H1 (cell line): ENCODE results near the gene SPATA31A6. TPM values are rescaled to one million over a fixed set of nuclear protein-coding genes. Genes with fewer than 3 reads are reported as not detected.
"Not testable (repeated sequence)": the region's sequence is repeated elsewhere in the genome, so short reads cannot be mapped to it uniquely, and the experiment has no call there.

Experiments
- CTCF ChIA-PET: fragments of 300-600 bp; sonication (Branson Sonifier 250); formaldehyde crosslinking; loops from one replicate; lab custom pipeline; 2021; ENCODE audit not compliant: partially characterized antibody; lab: Charles Lee
- POLR2A ChIA-PET: fragments of 300-600 bp; sonication (Branson Sonifier 250); formaldehyde crosslinking; loops from one replicate; lab custom pipeline; 2021; ENCODE audit warnings: inconsistent platforms; ENCODE audit not compliant: partially characterized antibody; lab: Charles Lee
- DNase-seq, 2 experiments: peaks; one replicate each; pipeline versions ENCODE4 v3.0.0 to v3.0.0-alpha.2; 2010 to 2022; ENCODE audit warnings: low spot score in 2 of 2, low read depth in 1 of 2, mixed read lengths in 1 of 2
- FAIRE-seq: peaks from 2 replicates; lab custom pipeline; 2011; peaks lifted over from hg19 to GRCh38; lab: Jason Lieb, UNC
- H2AFZ ChIP-seq: 2 replicates; pipeline ENCODE4 v1.8.1; 2012; ENCODE audit warnings: low read length, inconsistent platforms
- H2AK5ac ChIP-seq: 2 replicates; pipeline ENCODE4 v1.6.1; 2013; ENCODE audit warnings: low read depth, low read length
- H2BK120ac ChIP-seq: replicated peaks from 2 replicates; pipeline ENCODE3; 2013; ENCODE audit warnings: low read depth, low read length, inconsistent platforms
- H2BK12ac ChIP-seq: 2 replicates; pipeline ENCODE4 v1.6.1; 2013; ENCODE audit warnings: low read depth, low read length
- H2BK15ac ChIP-seq: 2 replicates; pipeline ENCODE4 v1.6.1; 2013; ENCODE audit warnings: low read length
- H2BK20ac ChIP-seq: 2 replicates; pipeline ENCODE4 v1.6.1; 2013; ENCODE audit warnings: low read length
- H2BK5ac ChIP-seq: 2 replicates; pipeline ENCODE4 v1.6.1; 2013; ENCODE audit warnings: low read depth, low read length
- H3K14ac ChIP-seq: 2 replicates; pipeline ENCODE4 v1.6.1; 2013; ENCODE audit warnings: inconsistent platforms; ENCODE audit not compliant: insufficient read length
- H3K18ac ChIP-seq: 2 replicates; pipeline ENCODE4 v1.6.1; 2013; ENCODE audit warnings: low read length; ENCODE audit errors: extremely low read depth
- H3K23ac ChIP-seq: 2 replicates; pipeline ENCODE4 v1.6.1; 2013; ENCODE audit warnings: inconsistent platforms; ENCODE audit not compliant: insufficient read length
- H3K23me2 ChIP-seq: 2 replicates; pipeline ENCODE4 v1.6.1; 2013; ENCODE audit warnings: low read depth, low read length
- H3K27ac ChIP-seq: 2 replicates; pipeline ENCODE4 v1.6.1; 2011; ENCODE audit warnings: low read depth, low read length, inconsistent platforms
- H3K27me3 ChIP-seq, 4 experiments: replicated peaks in 1 of 4; 1 replicate in 1 of 4; 2 replicates in 3 of 4; pipeline versions ENCODE4 v1.6.1 to v1.8.1; 2011 to 2013; ENCODE audit warnings: low read length in 3 of 4, mild to moderate bottlenecking in 3 of 4, inconsistent platforms in 2 of 4, mixed read lengths in 2 of 4, moderate library complexity in 1 of 4; ENCODE audit not compliant: control insufficient read depth in 3 of 4, insufficient read depth in 3 of 4; ENCODE audit errors: extremely low read depth in 1 of 4
- H3K36me3 ChIP-seq, 4 experiments: 2 replicates each; pipeline versions ENCODE4 v1.6.1 to v1.8.1; 2011 to 2013; ENCODE audit warnings: mild to moderate bottlenecking in 4 of 4, low read length in 3 of 4, moderate library complexity in 2 of 4, control low read depth in 1 of 4, inconsistent platforms in 1 of 4; ENCODE audit not compliant: insufficient read depth in 4 of 4, control insufficient read depth in 2 of 4
- H3K4ac ChIP-seq: replicated peaks from 2 replicates; pipeline ENCODE3; 2013; ENCODE audit warnings: low read length, low read depth, mixed read lengths, inconsistent platforms; ENCODE audit not compliant: insufficient read length
- H3K4me1 ChIP-seq, 4 experiments: replicated peaks in 1 of 4; 1 replicate in 1 of 4; 2 replicates in 3 of 4; pipeline versions ENCODE4 v1.6.1 to v1.8.1; 2011 to 2013; ENCODE audit warnings: low read length in 3 of 4, inconsistent platforms in 2 of 4, mixed read lengths in 1 of 4; ENCODE audit not compliant: insufficient read depth in 4 of 4, control insufficient read depth in 3 of 4
- H3K4me2 ChIP-seq, 2 experiments: 2 replicates each; pipeline versions ENCODE4 v1.6.1 to v1.8.1; 2011 to 2013; ENCODE audit warnings: low read depth in 2 of 2, low read length in 2 of 2, control low read depth in 1 of 2, inconsistent platforms in 1 of 2, mild to moderate bottlenecking in 1 of 2; ENCODE audit not compliant: insufficient read depth in 1 of 2
- H3K4me3 ChIP-seq, 4 experiments: fragments of 200-600, 300-600 bp in 1 of 4; sonication (generic), shearing (Covaris generic), sonication (Bioruptor Twin) in 1 of 4; 2 replicates each; pipeline versions ENCODE4 v1.5.1 to v1.8.1; 2011 to 2016; ENCODE audit warnings: low read length in 4 of 4, low read depth in 3 of 4, control low read depth in 2 of 4, inconsistent platforms in 2 of 4, mild to moderate bottlenecking in 2 of 4, mixed read lengths in 1 of 4, moderate library complexity in 1 of 4; ENCODE audit not compliant: insufficient read depth in 2 of 4; ENCODE audit errors: extremely low read depth in 1 of 4
- H3K56ac ChIP-seq: replicated peaks from 2 replicates; pipeline ENCODE3; 2013; ENCODE audit warnings: low read depth, mild to moderate bottlenecking, mixed read lengths, low read length, inconsistent platforms; ENCODE audit not compliant: insufficient read length
- H3K79me1 ChIP-seq: 2 replicates; pipeline ENCODE4 v1.6.1; 2013; ENCODE audit warnings: low read depth, low read length, control low read depth
- H3K79me2 ChIP-seq, 2 experiments: 2 replicates each; pipeline versions ENCODE4 v1.6.1 to v1.8.1; 2012 to 2013; ENCODE audit warnings: low read length in 2 of 2, mild to moderate bottlenecking in 2 of 2, inconsistent platforms in 1 of 2; ENCODE audit not compliant: insufficient read depth in 2 of 2, control insufficient read depth in 1 of 2
- H3K9ac ChIP-seq, 4 experiments: replicated peaks in 1 of 4; 1 replicate in 1 of 4; 2 replicates in 3 of 4; pipeline versions ENCODE4 v1.6.1 to v1.8.1; 2011 to 2013; ENCODE audit warnings: low read depth in 3 of 4, low read length in 3 of 4, control low read depth in 2 of 4, mild to moderate bottlenecking in 2 of 4, moderate library complexity in 2 of 4, inconsistent platforms in 1 of 4; ENCODE audit errors: extremely low read depth in 1 of 4
- H3K9me3 ChIP-seq, 2 experiments: 2 replicates each; pipeline versions ENCODE4 v1.6.1 to v1.8.1; 2012 to 2013; ENCODE audit warnings: mild to moderate bottlenecking in 2 of 2, moderate library complexity in 2 of 2, control low read depth in 1 of 2, inconsistent platforms in 1 of 2, low read depth in 1 of 2, low read length in 1 of 2, mixed read lengths in 1 of 2; ENCODE audit not compliant: insufficient read depth in 2 of 2
- H4K20me1 ChIP-seq, 2 experiments: replicated peaks in 1 of 2; 2 replicates each; pipeline versions ENCODE3 to v1.8.1; 2011 to 2013; ENCODE audit warnings: inconsistent platforms in 2 of 2, low read length in 2 of 2, mild to moderate bottlenecking in 1 of 2; ENCODE audit not compliant: insufficient read depth in 2 of 2, control insufficient read depth in 1 of 2
- H4K5ac ChIP-seq: 2 replicates; pipeline ENCODE4 v1.6.1; 2013; ENCODE audit warnings: low read length, low read depth, mixed read lengths, inconsistent platforms; ENCODE audit not compliant: insufficient read length
- H4K8ac ChIP-seq: 2 replicates; pipeline ENCODE4 v1.8.0; 2013; ENCODE audit warnings: mild to moderate bottlenecking, moderate library complexity, low read length, inconsistent platforms; ENCODE audit not compliant: insufficient read depth; ENCODE audit errors: extremely low read depth
- H4K91ac ChIP-seq: replicated peaks from 2 replicates; pipeline ENCODE3; 2013; ENCODE audit warnings: low read length, mixed read lengths, inconsistent platforms; ENCODE audit not compliant: insufficient read length
- WGBS, 2 experiments: shearing (Covaris generic) in 1 of 2; methylation state at CpG; one replicate each; pipeline versions ENCODE4 v1.1.6 to v1.1.7; 2013 to 2015; ENCODE audit warnings: low lambda C conversion rate in 2 of 2, mixed read lengths in 2 of 2, inconsistent platforms in 1 of 2, low coverage in 1 of 2, missing lambda C conversion rate in 1 of 2; ENCODE audit not compliant: insufficient replicate concordance in 2 of 2, insufficient coverage in 1 of 2, insufficient read length in 1 of 2; ENCODE audit errors: extremely low coverage in 1 of 2, missing lambda C conversion rate in 1 of 2; 5-methylcytosine and 5-hydroxymethylcytosine counted together
- polyA plus RNA-seq, 7 experiments: library from polyadenylated mRNA; depleted of rRNA in 3 of 7; stranded (reverse) in 5 of 7; unstranded in 2 of 7; fragments of >200 nt in 5 of 7; fragments of 200-250 nt in 2 of 7; gene quantifications; 1 replicate in 5 of 7; 2 replicates in 1 of 7; 4 replicates in 1 of 7; pipeline versions ENCODE4 v1.2.1 to v1.2.3, GENCODE V29; 2011 to 2013; ENCODE audit warnings: missing spikeins in 2 of 7, mixed read lengths in 2 of 7
- total RNA-seq: library from RNA; stranded (reverse); fragmentation: NEBNext Ultra II Directional; extraction: Animal tissue kit (Norgen Biotek cat#: 25700); gene quantifications from 2 replicates; pipeline ENCODE4 v1.2.1, GENCODE V29; 2021

The SPATA31A6 gene
- total and polyA plus RNA-seq, 2 of the 8 experiments (the other 6 are each of a cell fraction or from before 2014, with no cell fraction given), result 0.11 TPM; not detected in 1

- H2BK20ac ChIP-seq, H3K56ac ChIP-seq, H3K9me3 ChIP-seq, H3K4me1 ChIP-seq, H3K36me3 ChIP-seq, H3K79me1 ChIP-seq, H3K23me2 ChIP-seq, H3K18ac ChIP-seq, H4K91ac ChIP-seq, H3K27me3 ChIP-seq, H3K23ac ChIP-seq, H2BK120ac ChIP-seq, H3K4me2 ChIP-seq, H3K27ac ChIP-seq, H3K4ac ChIP-seq, H4K8ac ChIP-seq, H3K4me3 ChIP-seq, H4K5ac ChIP-seq, POLR2A ChIA-PET, H2BK5ac ChIP-seq, CTCF ChIA-PET, H4K20me1 ChIP-seq, H2AK5ac ChIP-seq, DNase-seq, H3K79me2 ChIP-seq, H2AFZ ChIP-seq, H3K14ac ChIP-seq, H2BK15ac ChIP-seq, FAIRE-seq, H3K9ac ChIP-seq: not testable (repeated sequence)
- WGBS, 2 experiments, result 88% methylated on average over 3 of the region's 3 CpGs; no CpG with 5 or more reads in 1 of the 2 experiments
- H2BK12ac ChIP-seq, result 0 out of 2 replicates have a peak overlapping the region, but pooled peaks have one; percentile 17
Observed at GRCh38 chr9:42237381-42237780, 53.9 kb downstream of the SPATA31A6 start.

- H3K23ac ChIP-seq, H3K36me3 ChIP-seq, H2AFZ ChIP-seq, H2BK120ac ChIP-seq, H3K27me3 ChIP-seq, CTCF ChIA-PET, H2BK5ac ChIP-seq, FAIRE-seq, H3K79me2 ChIP-seq, H2BK15ac ChIP-seq, H3K9me3 ChIP-seq, POLR2A ChIA-PET, H3K4me3 ChIP-seq, H2BK12ac ChIP-seq, H3K4me1 ChIP-seq, H2AK5ac ChIP-seq, H4K8ac ChIP-seq, H3K27ac ChIP-seq, H3K4ac ChIP-seq, H2BK20ac ChIP-seq, H4K91ac ChIP-seq, H4K5ac ChIP-seq, H4K20me1 ChIP-seq, H3K79me1 ChIP-seq, DNase-seq, H3K4me2 ChIP-seq, H3K56ac ChIP-seq, H3K9ac ChIP-seq, H3K18ac ChIP-seq, H3K23me2 ChIP-seq, H3K14ac ChIP-seq: not testable (repeated sequence)
- WGBS, 2 experiments, result 91% methylated on average over 2 of the region's 2 CpGs; no CpG with 5 or more reads in 1 of the 2 experiments
Observed at GRCh38 chr9:42238862-42239261, 55.4 kb downstream of the SPATA31A6 start.
